ENCODE data around the gene CETP.

CETP gene

DNA sequence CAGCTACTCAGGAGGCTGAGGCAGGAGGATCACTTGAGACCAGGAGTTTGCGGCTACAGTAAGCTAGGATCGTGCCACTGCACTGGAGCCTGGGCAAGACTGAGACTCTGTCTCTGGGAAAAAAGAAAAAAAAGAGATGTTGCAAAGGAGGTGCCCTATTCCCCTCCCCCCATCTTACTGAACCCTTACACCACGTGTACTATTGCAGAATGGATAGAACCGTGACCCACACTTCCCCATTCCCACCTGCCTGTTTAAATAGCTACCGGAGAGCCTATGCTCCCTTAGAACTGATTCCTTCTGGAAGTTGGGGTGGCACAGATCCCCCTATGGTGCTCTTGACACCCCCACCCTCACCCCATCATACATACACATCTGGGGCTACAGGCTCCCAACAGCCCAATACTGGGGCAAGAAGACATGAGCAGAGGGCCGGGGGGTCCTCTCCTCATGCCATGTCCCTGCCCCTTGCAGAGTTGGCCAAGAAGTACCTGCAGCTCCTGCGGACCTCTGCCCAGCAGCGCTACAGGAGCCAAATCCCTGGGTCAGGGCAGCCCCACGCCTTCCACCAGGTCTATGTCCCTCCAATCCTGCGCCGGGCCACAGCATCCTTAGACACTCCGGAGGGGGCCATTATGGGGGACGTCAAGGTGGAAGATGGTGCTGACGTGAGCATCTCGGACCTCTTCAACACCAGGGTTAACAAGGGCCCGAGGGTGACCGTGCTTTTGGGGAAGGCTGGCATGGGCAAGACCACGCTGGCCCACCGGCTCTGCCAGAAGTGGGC is 63.3 kb downstream of the CETP start:
- no peak for DNase-seq

GRCh38 chr16:57025941-57026777 is 64.4 kb downstream of the CETP start:
- DNase-seq, result no peak

DNA sequence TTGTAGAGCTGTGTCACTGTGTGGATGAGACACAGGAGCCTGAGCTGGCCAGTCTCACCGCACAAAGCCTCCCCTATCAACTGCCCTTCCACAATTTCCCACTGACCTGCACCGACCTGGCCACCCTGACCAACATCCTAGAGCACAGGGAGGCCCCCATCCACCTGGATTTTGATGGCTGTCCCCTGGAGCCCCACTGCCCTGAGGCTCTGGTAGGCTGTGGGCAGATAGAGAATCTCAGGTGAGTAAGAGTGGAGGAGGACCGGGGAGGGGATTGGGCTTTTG is 65.0 kb downstream of the CETP start:
- DNase-seq, result no peak

DNA sequence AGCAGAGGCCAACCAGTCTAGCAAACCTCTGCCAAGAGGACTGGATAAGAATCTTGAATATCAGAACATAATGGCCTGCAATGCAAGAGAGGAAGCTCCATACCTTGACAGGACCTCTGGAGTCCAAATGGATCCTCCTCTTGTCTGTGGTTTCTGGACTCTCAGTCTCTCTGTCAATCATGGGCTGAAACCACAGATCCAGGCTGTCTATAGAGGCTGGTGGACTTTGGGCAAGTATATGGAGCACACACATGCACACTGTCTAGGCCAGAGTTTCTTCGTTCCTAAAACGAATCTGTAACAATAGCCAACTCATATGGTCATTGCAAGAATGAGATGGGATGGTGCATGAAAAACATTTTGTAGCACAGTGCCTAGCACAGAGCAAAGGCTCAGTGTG is 65.3 kb downstream of the CETP start:
- DNase-seq, result no peak

DNA sequence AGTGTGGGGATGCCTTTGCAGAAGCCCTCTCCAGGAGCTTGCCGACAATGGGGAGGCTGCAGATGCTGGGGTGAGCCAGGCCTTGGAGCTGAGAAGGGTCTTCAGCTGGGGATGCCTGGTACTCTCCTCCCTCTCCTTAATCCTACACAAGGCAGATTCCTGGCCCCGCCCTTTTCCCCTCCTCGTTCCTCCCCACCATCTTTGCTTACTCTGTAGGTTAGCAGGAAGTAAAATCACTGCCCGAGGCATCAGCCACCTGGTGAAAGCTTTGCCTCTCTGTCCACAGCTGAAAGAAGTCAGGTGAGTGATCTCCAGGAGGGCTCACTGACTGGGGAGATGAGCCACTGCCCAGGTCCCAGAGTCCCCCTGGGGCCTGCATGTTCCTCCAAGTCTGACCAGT is 66.3 kb downstream of the CETP start:
- no peak for DNase-seq

GRCh38 chr16:57029161-57030160 is 67.7 kb downstream of the CETP start:
- DNase-seq, result no peak

- DNase-seq, result no peak
Measured at GRCh38 chr16:57030346-57030902, 68.7 kb downstream of the CETP start.

DNA sequence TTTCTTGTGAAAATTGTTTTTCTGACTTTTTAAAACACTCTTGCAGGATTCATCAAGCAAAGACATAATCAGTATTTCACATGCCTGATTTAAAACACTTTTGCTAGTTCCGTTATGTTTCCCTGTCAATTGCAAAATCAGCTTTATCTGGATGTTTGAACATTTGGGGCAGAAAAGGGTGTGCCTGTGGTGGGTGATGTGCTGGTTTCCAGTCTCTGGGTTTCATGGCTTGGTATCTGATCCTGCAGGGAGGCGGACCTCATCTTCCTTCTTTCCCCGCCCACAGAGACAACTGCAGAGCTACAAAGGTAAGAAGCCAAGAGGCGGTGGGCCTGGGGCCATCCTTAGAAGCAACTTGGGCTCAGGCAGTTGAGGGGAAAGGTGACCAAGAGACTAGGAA is 69.4 kb downstream of the CETP start:
- no peak for DNase-seq

DNA sequence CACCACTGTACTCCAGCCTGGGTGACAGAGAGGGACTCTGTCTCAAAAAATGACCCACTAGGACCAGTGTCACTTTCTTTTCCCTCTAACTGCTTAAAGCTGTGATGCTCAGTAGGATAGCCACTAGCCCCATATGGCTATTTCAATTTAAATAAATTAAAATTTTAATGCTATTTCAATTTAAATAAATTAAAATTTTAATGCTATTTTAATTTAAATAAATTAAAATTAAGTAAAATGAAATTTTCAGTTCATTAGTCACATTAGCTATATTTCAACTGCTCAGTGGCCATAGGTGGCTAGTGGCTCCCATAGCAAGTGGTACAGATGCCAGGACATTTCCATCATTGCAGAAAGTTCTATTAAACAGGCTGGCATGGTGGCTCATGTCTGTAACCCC is 70.6 kb downstream of the CETP start:
- no peak for DNase-seq

DNA sequence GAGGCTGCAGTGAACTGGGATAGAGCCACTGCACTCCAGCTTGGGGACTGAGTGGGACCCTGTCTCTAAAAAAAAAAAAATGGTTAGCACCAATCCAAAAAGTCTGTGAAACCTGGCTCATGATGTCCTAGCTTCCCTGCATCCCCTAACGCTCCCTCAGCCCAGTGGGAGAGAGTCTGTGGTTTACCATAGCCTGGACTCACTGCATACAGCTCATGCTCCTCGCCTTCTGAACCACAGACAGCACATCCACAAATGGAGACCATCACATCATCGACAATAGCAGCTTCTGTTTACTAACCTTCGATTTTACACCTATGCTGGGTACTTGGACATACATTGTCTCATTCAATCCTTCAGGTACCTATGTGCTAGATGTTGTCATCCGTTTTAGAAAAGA is 71.2 kb downstream of the CETP start:
- no peak for DNase-seq
